GM12878 (cell line): Measurements from ENCODE around the gene STARD10. TPM values are rescaled to one million over a fixed set of nuclear protein-coding genes. Genes with fewer than 3 reads are reported as not detected.

Experiments used
- ATAC-seq: fragments of 200-7000 bp; cut with Tn5 transposase; 3 replicates; pipeline ENCODE4 v1.9.1; 2020; ENCODE audit warnings: mild to moderate bottlenecking, moderate library complexity
- BruUV-seq: library from RNA; stranded (reverse); fragments of 400-500 nt; replicated peaks from 2 replicates; lab custom pipeline; 2021; lab: Mats Ljungman, UMichigan
- CTCF ChIA-PET: fragments of 300-600 bp; sonication (Branson Sonifier 250); formaldehyde crosslinking; extraction: SDS; loops from one replicate; lab custom pipeline; 2021; ENCODE audit warnings: inconsistent platforms; lab: Yijun Ruan, JAX
- POLR2A ChIA-PET: fragments of 350-600 bp; formaldehyde crosslinking; extraction: SDS; loops from one replicate; lab custom pipeline; 2021; ENCODE audit warnings: inconsistent platforms; lab: Charles Lee
- RAD21 ChIA-PET: fragments of 300-600 bp; sonication (Branson Sonifier 250); formaldehyde crosslinking; loops from one replicate; lab custom pipeline; 2023; ENCODE audit warnings: antibody characterized with exemption; ENCODE audit not compliant: unreplicated experiment; lab: Charles Lee
- SMC1A ChIA-PET: fragments of 300-600 bp; sonication (Branson Sonifier 250); formaldehyde crosslinking; loops from one replicate; lab custom pipeline; 2023; ENCODE audit not compliant: unreplicated experiment, uncharacterized antibody; lab: Charles Lee
- DNase-seq: peaks from one replicate; pipeline ENCODE4 v3.0.0-alpha.2; 2011; ENCODE audit warnings: low read depth, low spot score
- FAIRE-seq: peaks from 3 replicates; lab custom pipeline; 2011; peaks lifted over from hg19 to GRCh38; lab: Jason Lieb, UNC
- H2AFZ ChIP-seq: 2 replicates; pipeline ENCODE4 v1.6.0; 2011; ENCODE audit warnings: low read depth, low read length, control low read depth; ENCODE audit not compliant: control insufficient read depth
- H3K27ac ChIP-seq: 2 replicates; pipeline ENCODE4 v1.5.1; 2011; ENCODE audit warnings: control low read depth; ENCODE audit not compliant: control insufficient read depth, insufficient read depth
- H3K27me3 ChIP-seq, 2 experiments: replicated peaks in 1 of 2; 2 replicates each; pipeline versions ENCODE4 v1.6.0 to v1.6.1; 2011; ENCODE audit warnings: low read length in 1 of 2; ENCODE audit not compliant: control insufficient read depth in 2 of 2, insufficient read depth in 2 of 2
- H3K36me3 ChIP-seq, 2 experiments: 2 replicates each; pipeline ENCODE4 v1.5.1; 2011; ENCODE audit warnings: low read length in 1 of 2; ENCODE audit not compliant: control insufficient read depth in 2 of 2, insufficient read depth in 2 of 2
- H3K4me1 ChIP-seq: 2 replicates; pipeline ENCODE4 v1.6.1; 2011; ENCODE audit warnings: mild to moderate bottlenecking, low read length, moderate library complexity, mixed read lengths; ENCODE audit not compliant: control insufficient read depth, insufficient read depth
- H3K4me2 ChIP-seq: 2 replicates; pipeline ENCODE4 v1.6.0; 2011; ENCODE audit warnings: control low read depth; ENCODE audit not compliant: control insufficient read depth, insufficient read depth
- H3K4me3 ChIP-seq: fragments of 200-600 bp; sonication (generic); 2 replicates; pipeline ENCODE4 v1.5.1; 2016
- H3K79me2 ChIP-seq: 2 replicates; pipeline ENCODE4 v1.6.0; 2011; ENCODE audit warnings: low read length; ENCODE audit not compliant: control insufficient read depth, insufficient read depth
- H3K9ac ChIP-seq: 2 replicates; pipeline ENCODE4 v1.8.0; 2011; ENCODE audit warnings: low read length, control low read depth, mixed read lengths; ENCODE audit not compliant: control insufficient read depth, insufficient read depth
- H3K9me3 ChIP-seq: replicated peaks from 3 replicates; pipeline ENCODE4 v1.5.1; 2011; ENCODE audit warnings: mild to moderate bottlenecking, low read length; ENCODE audit not compliant: control insufficient read depth, insufficient read depth
- H4K20me1 ChIP-seq: 2 replicates; pipeline ENCODE4 v1.6.0; 2011; ENCODE audit not compliant: control insufficient read depth, insufficient read depth
- BCL11A ChIP-seq: IDR thresholded peaks from 2 replicates; pipeline ENCODE4 v1.6.1; 2011; ENCODE audit warnings: low read depth, low read length
- BMI1 ChIP-seq: fragments of 450-650 bp; IDR thresholded peaks from 2 replicates; pipeline ENCODE4 v1.6.1; 2016; ENCODE audit warnings: mild to moderate bottlenecking, moderate library complexity, borderline replicate concordance
- CHD1 ChIP-seq: IDR thresholded peaks from 2 replicates; pipeline ENCODE4 v1.6.1; 2012; ENCODE audit warnings: low read depth, low read length, improper control_type of control experiment
- FOS ChIP-seq: IDR thresholded peaks from 3 replicates; pipeline ENCODE4 v1.6.1; 2011; ENCODE audit warnings: borderline replicate concordance; ENCODE audit not compliant: insufficient read length; ENCODE audit errors: extremely low read depth
- GATAD2B ChIP-seq: fragments of 450-650 bp; conservative IDR thresholded peaks from 2 replicates; pipeline ENCODE4 v1.6.1; 2017; ENCODE audit warnings: low read depth, mild to moderate bottlenecking, moderate library complexity
- HDAC6 ChIP-seq: fragments of 200-600 bp; sonication (generic); IDR thresholded peaks from one replicate; pipeline ENCODE4 v1.8.0; 2017; ENCODE audit warnings: antibody characterized with exemption; ENCODE audit not compliant: unreplicated experiment
- HDGF ChIP-seq: fragments of 450-650 bp; IDR thresholded peaks from 2 replicates; pipeline ENCODE4 v1.6.1; 2016; ENCODE audit warnings: antibody characterized with exemption
- NR2F1 ChIP-seq: fragments of 450-650 bp; conservative IDR thresholded peaks from 2 replicates; pipeline ENCODE4 v1.6.1; 2017; ENCODE audit warnings: mild to moderate bottlenecking
- NRF1 ChIP-seq: conservative IDR thresholded peaks from 2 replicates; pipeline ENCODE4 v1.6.1; 2011; ENCODE audit warnings: mild to moderate bottlenecking, low read depth, low read length, improper control_type of control experiment
- RAD21 ChIP-seq: IDR thresholded peaks from 2 replicates; pipeline ENCODE4 v1.6.1; 2011; ENCODE audit warnings: mild to moderate bottlenecking, low read depth, low read length, moderate library complexity; ENCODE audit not compliant: insufficient read depth
- RFX5 ChIP-seq: IDR thresholded peaks from 2 replicates; pipeline ENCODE4 v1.6.1; 2011; ENCODE audit warnings: low read depth, low read length, improper control_type of control experiment
- SP1 ChIP-seq: IDR thresholded peaks from one replicate; pipeline ENCODE4 v1.6.1; 2011; ENCODE audit warnings: low read depth, low read length
- SPI1 ChIP-seq: IDR thresholded peaks from 2 replicates; pipeline ENCODE4 v1.6.1; 2011; ENCODE audit warnings: low read depth, mild to moderate bottlenecking, low read length, moderate library complexity, borderline replicate concordance; ENCODE audit not compliant: insufficient read depth
- SREBF1 ChIP-seq: IDR thresholded peaks from 2 replicates; pipeline ENCODE4 v1.6.1; 2012; ENCODE audit warnings: mild to moderate bottlenecking, low read length
- SRF ChIP-seq, 2 experiments: IDR thresholded peaks; 2 replicates each; pipeline ENCODE4 v1.6.1; 2011; ENCODE audit warnings: low read depth in 2 of 2, low read length in 2 of 2, mild to moderate bottlenecking in 1 of 2, moderate library complexity in 1 of 2
- TCF12 ChIP-seq: IDR thresholded peaks from 2 replicates; pipeline ENCODE4 v1.6.1; 2011; ENCODE audit warnings: low read depth, mild to moderate bottlenecking, low read length
- WGBS: methylation state at CpG from one replicate; pipeline ENCODE4 v1.1.6; 2016; ENCODE audit warnings: low lambda C conversion rate; ENCODE audit not compliant: insufficient replicate concordance, insufficient coverage; ENCODE audit errors: missing lambda C conversion rate; 5-methylcytosine and 5-hydroxymethylcytosine counted together
- in situ Hi-C: fragments of 300-500 bp; cut with MboI; formaldehyde crosslinking; loops from 9 replicates; pipeline ENCODE4 v1.14.3; 2018; ENCODE audit warnings: mixed read lengths
- intact Hi-C: fragments of 100-400 bp; cut with micrococcal nuclease; formaldehyde crosslinking; loops from one replicate; pipeline ENCODE4 v1.14.2; 2022; ENCODE audit not compliant: unreplicated experiment
- polyA plus RNA-seq, 11 experiments: library from polyadenylated mRNA; depleted of rRNA in 4 of 11; unstranded in 6 of 11; stranded (reverse) in 5 of 11; fragments of >200 nt; fragmentation: Nextera tagmentation in 4 of 11; fragmentation: Illumina TruSeq in 1 of 11; extraction: Ambion mirVana in 4 of 11; extraction: Trizol in 1 of 11; gene quantifications; 1 replicate in 1 of 11; 2 replicates in 10 of 11; pipeline versions ENCODE4 v1.2.1 to v1.2.3, GENCODE V29; 2011 to 2016; ENCODE audit warnings: inconsistent platforms in 2 of 11, missing spikeins in 2 of 11, low read depth in 1 of 11
- total RNA-seq, 4 experiments: library from RNA; depleted of rRNA in 3 of 4; stranded (reverse); fragments of >200 nt in 3 of 4; fragmentation: Illumina TruSeq in 1 of 4; extraction: Trizol in 1 of 4; gene quantifications; 2 replicates each; pipeline versions ENCODE4 v1.2.1 to v1.2.3, GENCODE V29; 2013 to 2021
- TF ChIP-seq, protein P1 (sequence below), 3 experiments: IDR thresholded peaks in 2 of 3; conservative IDR thresholded peaks in 1 of 3; 2 replicates each; pipeline ENCODE4 v1.5.1; 2011; ENCODE audit warnings: low read depth in 3 of 3, low read length in 3 of 3, mild to moderate bottlenecking in 3 of 3, control low read depth in 2 of 3, moderate library complexity in 2 of 3, inconsistent platforms in 1 of 3, mixed read lengths in 1 of 3; ENCODE audit not compliant: control insufficient read depth in 2 of 3, insufficient read depth in 1 of 3; ENCODE audit errors: extremely low read depth in 1 of 3
- TF ChIP-seq, protein P2 (sequence below): fragments of 450-650 bp; IDR thresholded peaks from 2 replicates; pipeline ENCODE4 v1.6.1; 2017; ENCODE audit warnings: mild to moderate bottlenecking, low read depth, inconsistent platforms; ENCODE audit not compliant: poor library complexity, severe bottlenecking
- TF ChIP-seq, protein P3 (sequence below): fragments of 450-650 bp; IDR thresholded peaks from 2 replicates; pipeline ENCODE4 v1.6.1; 2017; ENCODE audit warnings: borderline replicate concordance

The STARD10 gene
- total and polyA plus RNA-seq, 10 of the 15 experiments (the other 5 are each of a cell fraction or from before 2014, with no cell fraction given): 0.15 to 43.2 (median 23.1) TPM

DNA sequence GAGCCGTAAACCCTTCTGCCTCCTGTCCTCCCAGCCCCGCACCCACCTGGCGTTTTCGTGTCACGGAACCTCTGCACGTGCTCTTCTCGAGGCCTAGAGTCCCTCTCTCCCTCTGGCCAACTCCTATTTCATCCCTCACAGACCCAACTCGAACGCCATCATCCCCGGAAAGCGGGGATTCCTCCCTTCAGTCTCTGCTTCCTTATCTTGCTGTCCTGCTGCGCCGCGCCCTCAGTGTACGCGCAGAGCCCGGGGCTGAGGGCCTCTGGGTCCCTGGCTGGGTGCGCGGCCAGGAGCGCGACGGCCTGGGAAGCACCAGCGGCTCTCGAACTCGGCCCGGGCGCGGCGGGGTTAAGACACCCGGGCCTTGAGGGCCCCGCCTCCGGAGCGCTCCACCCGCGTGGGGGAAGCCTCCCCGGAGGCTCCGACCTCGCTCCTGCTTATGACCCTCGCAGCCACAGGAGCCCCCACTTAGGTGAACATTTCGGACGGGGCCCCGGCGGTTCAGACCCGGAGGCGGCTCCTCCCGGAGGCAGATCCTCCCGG is 20.0 kb upstream of the STARD10 start:
- Histone ChIP-seq H3K27ac (peak overlapping the region; percentile 98), H3K79me2 (peaks cover 55% of the 10 kb centered on the region), H3K9ac (peak overlapping the region; percentile 88), H4K20me1 (no peaks in the 10 kb centered on the region), H3K4me2 (peak overlapping the region; percentile 99), H3K4me3 (peak overlapping the region; percentile 89), H2AFZ (peak overlapping the region; percentile 98), H3K9me3 (no peaks in the 10 kb centered on the region), H3K36me3 (peaks cover 7 to 8% of the 10 kb centered on the region in 2 experiments; a peak in 3 of 4 replicates), H3K27me3 (no peaks in the 10 kb centered on the region), H3K4me1 (peaks cover 7% of the 10 kb centered on the region; the same call in 1 of the 2 replicates)
- ATAC-seq: peak; percentile 72
- 1% methylated on average over 29 of the region's 47 CpGs for WGBS
- RAD21 ChIA-PET: interaction anchor here (1.0 to 4.3 kb wide), 11 partner anchors 20 to 364 kb away, joined by 3 to 45 read pairs (median 6); partner anchors contain the start of genes FCHSD2 and STARD10
- in situ Hi-C loops (no loop called here), intact Hi-C loops (loop anchor here (1.0 to 10.0 kb wide), 4 partner anchors 20 to 229 kb away; partner anchors contain the start of gene STARD10)
- BruUV-seq: no TSS peak
- DNase-seq: no peak
- SMC1A ChIA-PET: interaction anchor here (0.8 to 3.2 kb wide), 14 partner anchors 14 to 371 kb away, joined by 3 to 11 read pairs (median 4); partner anchors contain the start of gene STARD10
- FAIRE-seq: no peak
- POLR2A ChIA-PET: interaction anchor here (0.8 to 5.4 kb wide), 8 partner anchors 9 to 84 kb away, joined by 3 to 46 read pairs (median 6); partner anchors contain the start of gene STARD10
- CTCF ChIA-PET: interaction anchor here (1.0 to 8.3 kb wide), 12 partner anchors 12 to 475 kb away, joined by 3 to 154 read pairs (median 4); partner anchors contain the start of gene STARD10
- TF ChIP-seq, protein P1, sequence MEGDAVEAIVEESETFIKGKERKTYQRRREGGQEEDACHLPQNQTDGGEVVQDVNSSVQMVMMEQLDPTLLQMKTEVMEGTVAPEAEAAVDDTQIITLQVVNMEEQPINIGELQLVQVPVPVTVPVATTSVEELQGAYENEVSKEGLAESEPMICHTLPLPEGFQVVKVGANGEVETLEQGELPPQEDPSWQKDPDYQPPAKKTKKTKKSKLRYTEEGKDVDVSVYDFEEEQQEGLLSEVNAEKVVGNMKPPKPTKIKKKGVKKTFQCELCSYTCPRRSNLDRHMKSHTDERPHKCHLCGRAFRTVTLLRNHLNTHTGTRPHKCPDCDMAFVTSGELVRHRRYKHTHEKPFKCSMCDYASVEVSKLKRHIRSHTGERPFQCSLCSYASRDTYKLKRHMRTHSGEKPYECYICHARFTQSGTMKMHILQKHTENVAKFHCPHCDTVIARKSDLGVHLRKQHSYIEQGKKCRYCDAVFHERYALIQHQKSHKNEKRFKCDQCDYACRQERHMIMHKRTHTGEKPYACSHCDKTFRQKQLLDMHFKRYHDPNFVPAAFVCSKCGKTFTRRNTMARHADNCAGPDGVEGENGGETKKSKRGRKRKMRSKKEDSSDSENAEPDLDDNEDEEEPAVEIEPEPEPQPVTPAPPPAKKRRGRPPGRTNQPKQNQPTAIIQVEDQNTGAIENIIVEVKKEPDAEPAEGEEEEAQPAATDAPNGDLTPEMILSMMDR (IDR thresholded peaks at IDR 0.05 in 2 of 3, conservative IDR thresholded peaks at IDR 0.05 in 1 of 3; ENCODE audit: control insufficient read depth in 2 of 3, extremely low read depth in 1 of 3, insufficient read depth in 1 of 3, low read depth in 3 of 3, low read length in 3 of 3): no peak
- no peak for TF ChIP-seq BMI1
- TF ChIP-seq FOS: no peak
- TF ChIP-seq, protein P2, sequence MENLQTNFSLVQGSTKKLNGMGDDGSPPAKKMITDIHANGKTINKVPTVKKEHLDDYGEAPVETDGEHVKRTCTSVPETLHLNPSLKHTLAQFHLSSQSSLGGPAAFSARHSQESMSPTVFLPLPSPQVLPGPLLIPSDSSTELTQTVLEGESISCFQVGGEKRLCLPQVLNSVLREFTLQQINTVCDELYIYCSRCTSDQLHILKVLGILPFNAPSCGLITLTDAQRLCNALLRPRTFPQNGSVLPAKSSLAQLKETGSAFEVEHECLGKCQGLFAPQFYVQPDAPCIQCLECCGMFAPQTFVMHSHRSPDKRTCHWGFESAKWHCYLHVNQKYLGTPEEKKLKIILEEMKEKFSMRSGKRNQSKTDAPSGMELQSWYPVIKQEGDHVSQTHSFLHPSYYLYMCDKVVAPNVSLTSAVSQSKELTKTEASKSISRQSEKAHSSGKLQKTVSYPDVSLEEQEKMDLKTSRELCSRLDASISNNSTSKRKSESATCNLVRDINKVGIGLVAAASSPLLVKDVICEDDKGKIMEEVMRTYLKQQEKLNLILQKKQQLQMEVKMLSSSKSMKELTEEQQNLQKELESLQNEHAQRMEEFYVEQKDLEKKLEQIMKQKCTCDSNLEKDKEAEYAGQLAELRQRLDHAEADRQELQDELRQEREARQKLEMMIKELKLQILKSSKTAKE: peak; percentile 83
- TF ChIP-seq, protein P3, sequence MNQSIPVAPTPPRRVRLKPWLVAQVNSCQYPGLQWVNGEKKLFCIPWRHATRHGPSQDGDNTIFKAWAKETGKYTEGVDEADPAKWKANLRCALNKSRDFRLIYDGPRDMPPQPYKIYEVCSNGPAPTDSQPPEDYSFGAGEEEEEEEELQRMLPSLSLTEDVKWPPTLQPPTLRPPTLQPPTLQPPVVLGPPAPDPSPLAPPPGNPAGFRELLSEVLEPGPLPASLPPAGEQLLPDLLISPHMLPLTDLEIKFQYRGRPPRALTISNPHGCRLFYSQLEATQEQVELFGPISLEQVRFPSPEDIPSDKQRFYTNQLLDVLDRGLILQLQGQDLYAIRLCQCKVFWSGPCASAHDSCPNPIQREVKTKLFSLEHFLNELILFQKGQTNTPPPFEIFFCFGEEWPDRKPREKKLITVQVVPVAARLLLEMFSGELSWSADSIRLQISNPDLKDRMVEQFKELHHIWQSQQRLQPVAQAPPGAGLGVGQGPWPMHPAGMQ: no peak
- TF ChIP-seq SREBF1: peak; percentile 96
- peak; percentile 80 for TF ChIP-seq SP1
- TF ChIP-seq GATAD2B: 0 out of 2 replicates have a peak, but pooled peaks have one; percentile 43
- TF ChIP-seq SRF (IDR thresholded peaks at IDR 0.05; ENCODE audit: low read depth in 2 of 2, low read length in 2 of 2): no peak
- TF ChIP-seq CHD1: peak; percentile 98
- TF ChIP-seq RFX5: 0 out of 2 replicates have a peak, but pooled peaks have one; percentile 7
- TF ChIP-seq HDAC6: peak; percentile 81
- no peak for TF ChIP-seq NRF1
- TF ChIP-seq HDGF: no peak
- TF ChIP-seq TCF12: 0 out of 2 replicates have a peak, but pooled peaks have one; percentile 34
- TF ChIP-seq NR2F1: peak; percentile 79
- no peak for TF ChIP-seq BCL11A
- no peak for TF ChIP-seq RAD21
- TF ChIP-seq SPI1: no peak
